ENCODE measurements around the gene GLI1.
A peak's percentile ranks its signal among the peaks of the same experiment; 100 is the strongest.

GLI1 gene

GRCh38 chr12:57451233-57451778 lies 8.3 kb upstream of the GLI1 start:
- DNase-seq (ENCODE audit: low read depth), result no peak
- no peak overlapping the region for H3K4me3 ChIP-seq (ENCODE audit: low read depth, low read length)
- no peak for TF ChIP-seq CTCF (IDR thresholded peaks at IDR 0.05; ENCODE audit: control insufficient read depth, extremely low read depth, insufficient read depth)

GRCh38 chr12:57452181-57452936 lies 7.2 kb upstream of the GLI1 start:
- no peak for DNase-seq (ENCODE audit: low read depth)
- no peak overlapping the region for H3K4me3 ChIP-seq (ENCODE audit: low read depth, low read length)
- TF ChIP-seq CTCF (IDR thresholded peaks at IDR 0.05; ENCODE audit: control insufficient read depth, extremely low read depth, insufficient read depth), result no peak

GRCh38 chr12:57452937-57453509 lies 6.6 kb upstream of the GLI1 start:
- TF ChIP-seq CTCF (IDR thresholded peaks at IDR 0.05; ENCODE audit: control insufficient read depth, extremely low read depth, insufficient read depth), result peak; percentile 99
- H3K4me3 ChIP-seq (ENCODE audit: low read depth, low read length), result no peak overlapping the region
- DNase-seq (ENCODE audit: low read depth), result no peak

- DNase-seq (ENCODE audit: low read depth), result no peak
- no peak for TF ChIP-seq CTCF (IDR thresholded peaks at IDR 0.05; ENCODE audit: control insufficient read depth, extremely low read depth, insufficient read depth)
These were observed 5.4 kb upstream of the GLI1 start for GRCh38 chr12:57454213-57454565.

GRCh38 chr12:57454566-57455373 lies 4.8 kb upstream of the GLI1 start, which contains the start of gene INHBE:
TSS of gene INHBE (plus strand) at chr12:57455307. CDS start at chr12:57455537, 230 bp downstream.
- no peak within 1 kb of the TSS for H3K4me3 ChIP-seq (ENCODE audit: low read depth, low read length)
- DNase-seq (ENCODE audit: low read depth), result no peak
- TF ChIP-seq CTCF (IDR thresholded peaks at IDR 0.05; ENCODE audit: control insufficient read depth, extremely low read depth, insufficient read depth), result no peak

More at GRCh38 chr12:57454213-57454565, 5.4 kb upstream of the GLI1 start:
- no peak overlapping the region for H3K4me3 ChIP-seq (ENCODE audit: low read depth, low read length)

- DNase-seq (ENCODE audit: low read depth), result no peak
- no peak overlapping the region for H3K4me3 ChIP-seq (ENCODE audit: low read depth, low read length)
- no peak for TF ChIP-seq CTCF (IDR thresholded peaks at IDR 0.05; ENCODE audit: control insufficient read depth, extremely low read depth, insufficient read depth)
These were observed 4.0 kb upstream of the GLI1 start for GRCh38 chr12:57455374-57456144.

All from LNCaP clone FGC (cell line).